Caco-2 (cell line): ENCODE results near the gene SAMD9. TPM values are rescaled to one million over a fixed set of nuclear protein-coding genes. Genes with fewer than 3 reads are reported as not detected.
"Not testable (repeated sequence)": the region's sequence is repeated elsewhere in the genome, so short reads cannot be mapped to it uniquely, and the experiment has no call there.

ENCODE experiments used
- BruUV-seq: library from RNA; stranded (reverse); fragments of 400-500 nt; replicated peaks from 2 replicates; lab custom pipeline; 2021; lab: Mats Ljungman, UMichigan
- CTCF ChIA-PET: fragments of 300-600 bp; sonication (Branson Sonifier 250); formaldehyde crosslinking; loops from one replicate; lab custom pipeline; 2022; ENCODE audit warnings: antibody characterized with exemption; lab: Charles Lee
- POLR2A ChIA-PET: fragments of 300-600 bp; sonication (Branson Sonifier 250); formaldehyde crosslinking; loops from one replicate; lab custom pipeline; 2022; ENCODE audit warnings: antibody characterized with exemption; lab: Charles Lee
- DNase-seq, 2 experiments: peaks; one replicate each; pipeline versions ENCODE4 v3.0.0 to v3.0.0-alpha.2; 2020 to 2022
- H3K27me3 ChIP-seq: replicated peaks from 2 replicates; pipeline ENCODE4 v1.6.0; 2011; ENCODE audit warnings: low read length; ENCODE audit not compliant: control insufficient read depth, insufficient read depth
- H3K36me3 ChIP-seq: 2 replicates; pipeline ENCODE4 v1.5.1; 2011; ENCODE audit warnings: low read length; ENCODE audit not compliant: control insufficient read depth, insufficient read depth
- H3K4me1 ChIP-seq: fragments of 250-450 bp; sonication (Bioruptor Pico); 2 replicates; pipeline ENCODE4 v1.5.1; 2020; ENCODE audit warnings: mild to moderate bottlenecking
- H3K4me3 ChIP-seq: 2 replicates; pipeline ENCODE4 v1.5.1; 2011; ENCODE audit warnings: low read depth, mild to moderate bottlenecking, control low read depth, low read length
- H3K9me3 ChIP-seq: fragments of 250-450 bp; sonication (Bioruptor Pico); 2 replicates; pipeline ENCODE4 v1.5.1; 2020; ENCODE audit warnings: mild to moderate bottlenecking, moderate library complexity
- H3K27ac Mint-ChIP-seq: one replicate; pipeline ENCODE4 v1.8.0; 2022; ENCODE audit warnings: mixed read lengths; ENCODE audit not compliant: unreplicated experiment
- H3K27me3 Mint-ChIP-seq: one replicate; pipeline ENCODE4 v1.8.0; 2022; ENCODE audit warnings: mixed read lengths; ENCODE audit not compliant: insufficient read depth, unreplicated experiment
- H3K36me3 Mint-ChIP-seq: one replicate; pipeline ENCODE4 v1.8.0; 2022; ENCODE audit warnings: mild to moderate bottlenecking, mixed read lengths; ENCODE audit not compliant: insufficient read depth, unreplicated experiment
- H3K4me1 Mint-ChIP-seq: one replicate; pipeline ENCODE4 v1.8.0; 2022; ENCODE audit warnings: low read depth, mixed read lengths; ENCODE audit not compliant: unreplicated experiment
- H3K4me3 Mint-ChIP-seq: one replicate; pipeline ENCODE4 v1.8.0; 2022; ENCODE audit warnings: mild to moderate bottlenecking, moderate library complexity, mixed read lengths; ENCODE audit not compliant: unreplicated experiment
- H3K9me3 Mint-ChIP-seq: one replicate; pipeline ENCODE4 v1.8.0; 2022; ENCODE audit warnings: mixed read lengths; ENCODE audit not compliant: unreplicated experiment
- CTCF ChIP-seq, 2 experiments: fragments of 200-600 bp in 1 of 2; IDR thresholded peaks; 1 replicate in 1 of 2; 2 replicates in 1 of 2; pipeline versions ENCODE4 v1.5.1 to v1.8.0; 2011 to 2022; ENCODE audit warnings: antibody characterized with exemption in 1 of 2, control low read depth in 1 of 2, inconsistent platforms in 1 of 2, low read depth in 1 of 2, low read length in 1 of 2, mild to moderate bottlenecking in 1 of 2, moderate library complexity in 1 of 2; ENCODE audit not compliant: insufficient read depth in 1 of 2, severe bottlenecking in 1 of 2, unreplicated experiment in 1 of 2
- intact Hi-C: fragments of 100-400 bp; cut with micrococcal nuclease; formaldehyde crosslinking; loops from one replicate; pipeline ENCODE4 v1.10.0; 2022; ENCODE audit not compliant: unreplicated experiment
- total RNA-seq: library from RNA; stranded (reverse); gene quantifications from 2 replicates; pipeline ENCODE4 v1.2.3, GENCODE V29; 2022

Gene SAMD9
- total RNA-seq, 1 experiment from 2014 or later: 0.64 TPM

GRCh38 chr7:93132216-93132615 is 14.4 kb upstream of the SAMD9 start:
- Mint-ChIP-seq H3K27me3 (peaks cover 20% of the 10 kb centered on the region), H3K36me3 (no peaks in the 10 kb centered on the region), H3K27ac (no peak overlapping the region), H3K4me1 (no peaks in the 10 kb centered on the region), H3K9me3 (no peaks in the 10 kb centered on the region), H3K4me3 (no peak overlapping the region)
- ChIA-PET CTCF (no interaction called here), POLR2A (no interaction called here)
- no peaks in the 10 kb centered on the region for H3K36me3 ChIP-seq
- no peaks in the 10 kb centered on the region for H3K27me3 ChIP-seq
- no TSS peak for BruUV-seq
- H3K4me1 ChIP-seq: no peaks in the 10 kb centered on the region
- no peak overlapping the region for H3K4me3 ChIP-seq
- TF ChIP-seq CTCF (IDR thresholded peaks at IDR 0.05; ENCODE audit: insufficient read depth in 1 of 2, low read depth in 1 of 2, low read length in 1 of 2, severe bottlenecking in 1 of 2, unreplicated experiment in 1 of 2): no peak
- intact Hi-C loops: no loop called here
- H3K9me3 ChIP-seq: no peaks in the 10 kb centered on the region
- DNase-seq: no peak

GRCh38 chr7:93126954-93127353 is 9.2 kb upstream of the SAMD9 start:
- DNase-seq, H3K27me3 Mint-ChIP-seq, H3K4me1 ChIP-seq, BruUV-seq, H3K4me3 Mint-ChIP-seq, POLR2A ChIA-PET, H3K9me3 Mint-ChIP-seq, CTCF ChIA-PET, H3K27me3 ChIP-seq, H3K36me3 ChIP-seq, intact Hi-C loops, H3K9me3 ChIP-seq, H3K36me3 Mint-ChIP-seq, H3K4me1 Mint-ChIP-seq, H3K27ac Mint-ChIP-seq, H3K4me3 ChIP-seq: not testable (repeated sequence)

- H3K4me3 ChIP-seq, H3K4me3 Mint-ChIP-seq, POLR2A ChIA-PET, H3K4me1 ChIP-seq, H3K36me3 Mint-ChIP-seq, CTCF ChIA-PET, BruUV-seq, intact Hi-C loops, H3K27me3 ChIP-seq, H3K4me1 Mint-ChIP-seq, H3K36me3 ChIP-seq, DNase-seq, H3K27me3 Mint-ChIP-seq, H3K9me3 ChIP-seq, H3K9me3 Mint-ChIP-seq, H3K27ac Mint-ChIP-seq: not testable (repeated sequence)
These were observed 5.8 kb upstream of the SAMD9 start for GRCh38 chr7:93123532-93123931.

GRCh38 chr7:93120592-93121549 is 3.1 kb upstream of the SAMD9 start:
- Mint-ChIP-seq H3K27me3 (peaks cover 2% of the 10 kb centered on the region), H3K9me3 (peaks cover 10% of the 10 kb centered on the region), H3K27ac (no peak overlapping the region), H3K4me1 (peaks cover 12% of the 10 kb centered on the region), H3K36me3 (no peaks in the 10 kb centered on the region), H3K4me3 (no peak overlapping the region)
- no peaks in the 10 kb centered on the region for H3K4me1 ChIP-seq
- POLR2A ChIA-PET: no interaction called here
- no peak for DNase-seq
- BruUV-seq: no TSS peak
- H3K27me3 ChIP-seq: no peaks in the 10 kb centered on the region
- no peak for TF ChIP-seq CTCF (IDR thresholded peaks at IDR 0.05; ENCODE audit: insufficient read depth in 1 of 2, low read depth in 1 of 2, low read length in 1 of 2, severe bottlenecking in 1 of 2, unreplicated experiment in 1 of 2)
- intact Hi-C loops: no loop called here
- CTCF ChIA-PET: no interaction called here
- H3K36me3 ChIP-seq: no peaks in the 10 kb centered on the region
- no peak overlapping the region for H3K4me3 ChIP-seq
- H3K9me3 ChIP-seq: no peaks in the 10 kb centered on the region
